GM21786 (cell line): Measurements from ENCODE around the gene POLR3E.

Experiments used
- ATAC-seq: cut with Tn5 transposase; IDR thresholded peaks from one replicate; pipeline ENCODE4 v1.9.1; 2021; ENCODE audit not compliant: unreplicated experiment

Gene POLR3E

DNA sequence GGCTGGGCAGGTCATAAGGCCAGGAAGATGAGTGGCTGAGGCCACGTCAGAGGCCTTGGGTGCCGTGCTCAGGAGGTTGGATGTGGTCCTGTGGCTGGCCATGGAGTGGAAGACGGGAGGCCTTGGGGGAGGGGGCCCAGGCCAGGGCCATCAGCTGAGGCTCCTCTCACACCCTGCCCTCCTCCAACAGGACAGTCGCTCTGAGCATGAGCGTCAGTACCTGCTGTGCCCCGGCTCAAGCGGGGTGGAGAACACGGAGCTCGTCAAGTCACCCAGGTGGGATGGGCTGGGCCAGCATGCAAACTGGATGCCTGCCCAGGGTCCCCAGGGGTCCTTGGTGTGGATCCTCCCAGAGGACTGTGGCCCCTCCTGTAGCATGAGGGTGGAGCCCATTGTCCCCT, 19.2 kb downstream of the POLR3E start:
- no peak for ATAC-seq

DNA sequence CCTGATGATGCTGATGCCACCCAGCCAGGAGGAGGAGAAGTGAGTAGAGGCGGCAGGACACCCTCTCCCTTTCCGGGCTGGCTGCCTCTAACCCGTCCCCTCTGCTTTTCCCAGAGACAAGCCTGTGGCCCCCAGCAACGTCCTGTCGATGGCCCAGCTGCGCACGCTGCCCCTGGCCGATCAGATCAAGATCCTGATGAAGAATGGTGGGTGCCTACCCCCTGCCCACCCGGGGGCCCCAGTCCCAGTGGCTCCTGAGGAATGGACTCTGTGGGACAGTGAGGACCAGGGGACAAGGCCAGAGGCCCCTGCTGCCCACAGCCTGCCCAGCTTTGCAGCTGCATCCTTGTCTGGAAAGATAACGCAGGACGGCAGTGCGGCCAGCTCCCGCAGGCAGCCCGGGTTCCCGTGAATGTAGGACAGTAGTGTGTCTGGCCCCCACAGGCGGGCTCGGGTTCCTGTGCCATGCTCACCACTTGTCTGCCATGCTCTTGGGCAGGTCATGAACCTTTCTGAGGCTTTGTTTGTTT, 19.9 kb downstream of the POLR3E start:
- no peak for ATAC-seq

DNA sequence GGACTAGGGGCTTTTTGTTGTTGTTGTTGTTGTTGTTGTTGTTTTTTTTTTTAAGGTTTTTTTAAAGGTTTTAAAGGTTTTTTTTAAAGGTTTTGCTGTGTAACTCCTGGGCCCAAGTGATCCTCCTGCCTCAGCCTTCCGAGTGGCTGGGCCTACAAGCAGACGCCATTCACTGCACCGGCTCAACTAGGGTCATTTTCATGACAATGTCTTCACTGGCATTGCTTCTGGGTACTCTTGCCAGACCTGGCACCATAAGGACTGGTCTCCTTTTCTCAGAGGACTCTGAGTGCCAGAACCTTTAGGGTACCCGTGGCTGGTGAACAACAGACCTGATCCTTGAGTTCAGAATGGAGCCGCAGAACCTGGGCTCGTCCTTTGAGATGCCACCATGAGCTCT, 20.4 kb downstream of the POLR3E start:
- no peak for ATAC-seq

DNA sequence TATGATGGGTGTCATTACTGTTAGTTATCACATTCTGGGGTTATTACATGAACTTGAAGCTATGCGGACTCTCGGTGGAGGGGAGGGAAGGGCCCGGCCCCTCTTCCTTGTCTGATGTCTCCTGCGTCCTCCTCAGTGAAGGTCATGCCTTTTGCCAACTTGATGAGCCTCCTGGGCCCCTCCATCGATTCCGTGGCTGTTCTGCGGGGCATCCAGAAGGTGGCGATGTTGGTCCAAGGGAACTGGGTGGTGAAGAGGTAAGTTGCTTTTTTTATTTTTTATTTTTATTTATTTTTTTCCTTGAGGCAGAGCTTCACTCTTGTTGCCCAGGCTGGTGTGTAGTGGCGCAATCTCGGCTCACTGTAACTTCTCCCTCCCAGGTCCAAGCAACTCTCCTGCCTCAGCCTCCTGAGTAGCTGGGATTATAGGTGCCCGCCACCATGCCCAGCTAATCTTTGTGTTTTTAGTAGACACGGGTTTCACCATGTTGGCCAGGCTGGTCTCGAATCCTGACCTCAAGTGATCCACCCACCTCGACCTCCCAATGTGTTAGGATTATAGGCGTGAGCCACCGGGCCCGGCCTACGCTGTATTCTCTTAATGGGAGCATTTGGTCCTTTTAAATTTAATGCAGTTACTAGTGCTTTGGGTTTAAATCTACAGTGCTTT, 21.6 kb downstream of the POLR3E start:
- no peak for ATAC-seq

DNA sequence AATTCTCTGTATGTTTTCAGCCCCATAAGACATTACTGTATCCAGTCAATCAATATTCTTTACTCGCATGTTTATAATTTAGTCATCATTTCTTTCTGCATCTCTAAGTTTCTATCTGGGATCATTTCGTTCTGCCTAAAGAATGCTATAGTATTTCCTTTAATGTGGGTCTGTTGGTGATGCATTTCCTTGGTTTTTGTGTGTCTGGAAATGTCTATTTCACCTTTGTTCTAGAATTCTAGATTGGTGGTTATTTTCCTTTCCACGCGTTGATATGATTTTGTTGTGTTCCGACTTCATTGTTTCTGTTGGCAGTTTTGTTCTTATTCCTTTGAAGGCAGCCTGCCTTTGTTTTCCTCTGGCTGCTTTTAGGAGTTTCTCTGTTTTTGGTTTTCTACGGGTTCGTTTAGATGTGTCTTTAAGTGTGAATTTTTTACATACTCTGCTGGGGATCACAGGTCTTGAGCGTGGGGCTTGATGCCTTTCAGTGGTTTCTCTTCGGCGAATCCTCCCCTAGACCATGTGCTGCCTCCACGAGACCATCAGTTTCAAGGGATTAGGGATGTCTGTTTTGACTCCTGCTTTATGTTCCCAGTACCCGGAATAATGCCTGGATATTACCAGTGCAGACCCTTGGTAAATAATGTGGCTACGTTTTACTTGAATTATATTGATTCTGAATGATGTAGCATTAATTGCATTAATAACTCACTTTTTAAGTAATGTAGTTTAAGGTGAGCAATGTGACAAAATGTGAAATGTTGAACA, 23.5 kb downstream of the POLR3E start:
- no peak for ATAC-seq

DNA sequence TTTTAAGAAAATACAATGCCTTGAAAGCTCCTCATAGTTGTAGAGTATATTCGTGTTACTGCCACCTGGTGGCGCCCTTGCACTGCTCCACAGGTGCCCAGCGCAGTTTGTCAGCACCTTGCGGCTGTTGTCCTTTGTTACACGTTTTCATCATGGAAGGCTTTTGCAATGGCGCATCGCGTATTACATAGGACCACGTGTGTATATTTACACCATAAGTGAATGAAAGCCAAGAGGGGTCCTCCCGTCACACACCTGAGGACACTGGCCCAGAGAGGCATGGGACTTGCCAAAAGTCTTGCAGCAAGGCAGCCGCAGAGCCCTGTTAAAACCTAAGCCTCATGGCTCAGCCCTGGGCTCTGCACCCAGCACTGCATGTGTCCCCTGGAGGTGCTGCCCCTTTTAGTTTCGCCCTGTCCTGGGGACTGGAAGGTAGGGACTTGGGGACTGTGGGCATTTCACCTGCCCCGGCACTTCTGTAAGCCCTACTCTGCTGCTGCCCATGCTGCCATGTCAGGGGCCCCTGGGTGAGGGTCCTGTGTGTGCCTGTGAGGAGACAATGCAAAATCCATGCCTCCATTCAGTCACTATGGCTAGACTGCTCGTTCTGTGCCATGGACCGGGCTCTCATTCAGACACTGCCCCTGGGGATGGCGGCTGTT, 24.3 kb downstream of the POLR3E start:
- no peak for ATAC-seq

DNA sequence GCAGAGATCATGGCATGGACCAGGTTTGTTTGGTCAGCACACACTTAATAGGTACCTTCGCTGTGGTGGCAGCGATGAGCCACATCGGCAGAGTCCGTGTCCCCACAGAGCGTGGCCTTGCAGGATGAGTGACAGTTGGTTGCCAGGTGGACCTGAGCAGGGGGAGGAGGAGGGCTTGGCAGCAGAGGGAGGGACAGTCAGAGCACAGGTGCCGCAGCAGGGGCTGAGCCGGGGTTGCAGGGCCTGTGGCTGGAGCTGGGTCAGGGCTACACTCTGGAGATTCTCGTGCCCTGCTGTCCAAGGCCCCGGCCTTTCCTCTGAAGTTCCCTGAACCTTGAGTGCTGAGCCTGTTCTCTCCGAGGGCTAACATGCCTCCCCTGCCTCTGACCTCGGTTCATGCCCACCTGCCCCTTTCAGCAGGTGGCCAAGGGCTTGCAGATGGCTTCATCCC, 24.8 kb downstream of the POLR3E start:
- no peak for ATAC-seq

DNA sequence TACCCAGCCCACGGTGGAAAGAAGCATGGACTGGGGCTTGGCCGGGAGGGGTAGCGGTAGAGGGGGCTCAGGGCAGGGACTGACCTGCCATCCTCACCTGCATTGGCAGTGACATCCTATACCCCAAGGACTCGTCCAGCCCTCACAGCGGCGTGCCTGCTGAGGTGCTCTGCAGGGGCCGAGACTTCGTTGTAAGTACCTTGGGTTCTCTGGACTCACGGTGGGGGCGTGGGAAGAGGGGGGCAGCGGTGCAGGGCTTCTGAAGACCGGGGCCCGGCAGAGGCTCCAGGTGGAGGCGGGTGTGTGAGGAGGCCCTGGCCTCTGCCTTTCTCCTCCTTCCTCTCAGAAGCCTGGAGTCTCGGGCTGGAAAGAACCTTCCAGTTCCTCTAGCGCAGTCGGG, 25.5 kb downstream of the POLR3E start:
- ATAC-seq: no peak

DNA sequence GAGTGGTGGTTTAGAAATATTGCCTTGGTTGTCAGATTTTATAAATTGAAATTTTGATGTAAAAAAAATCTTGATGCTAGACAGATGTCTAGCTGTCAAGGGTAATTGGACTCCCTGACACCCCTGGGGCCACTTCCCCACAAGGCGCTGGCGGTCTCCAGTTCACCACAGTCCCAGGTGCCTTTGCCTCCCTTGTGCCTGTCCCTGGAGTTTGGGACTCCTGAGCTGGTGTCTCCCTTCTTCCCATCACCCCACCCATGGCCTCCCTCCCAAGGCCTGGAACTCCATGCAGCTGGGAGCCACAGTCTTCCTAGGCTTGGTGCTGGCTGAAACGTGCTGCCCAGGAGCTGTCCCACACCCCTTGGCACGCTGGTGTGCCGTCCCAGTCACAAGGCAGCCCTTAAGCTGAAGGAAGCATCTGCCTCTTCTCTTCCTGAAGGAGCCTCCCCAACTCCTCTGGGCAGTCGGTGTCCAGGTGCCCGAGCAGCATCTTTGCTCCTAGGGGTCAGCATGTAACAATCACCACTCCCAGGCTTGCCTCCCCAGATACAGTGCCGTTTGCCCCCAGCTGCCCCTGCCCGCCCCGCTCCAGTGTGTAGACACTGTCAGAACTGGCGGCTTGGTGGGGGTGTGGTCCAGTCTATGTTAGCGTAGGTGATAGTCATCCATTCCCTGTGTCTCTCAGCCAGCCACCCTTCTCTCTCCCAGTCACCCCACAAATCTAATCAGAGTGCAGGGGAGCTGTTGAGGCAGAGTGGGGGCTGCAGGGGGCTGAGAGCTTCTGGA, 26.2 kb downstream of the POLR3E start:
- no peak for ATAC-seq

DNA sequence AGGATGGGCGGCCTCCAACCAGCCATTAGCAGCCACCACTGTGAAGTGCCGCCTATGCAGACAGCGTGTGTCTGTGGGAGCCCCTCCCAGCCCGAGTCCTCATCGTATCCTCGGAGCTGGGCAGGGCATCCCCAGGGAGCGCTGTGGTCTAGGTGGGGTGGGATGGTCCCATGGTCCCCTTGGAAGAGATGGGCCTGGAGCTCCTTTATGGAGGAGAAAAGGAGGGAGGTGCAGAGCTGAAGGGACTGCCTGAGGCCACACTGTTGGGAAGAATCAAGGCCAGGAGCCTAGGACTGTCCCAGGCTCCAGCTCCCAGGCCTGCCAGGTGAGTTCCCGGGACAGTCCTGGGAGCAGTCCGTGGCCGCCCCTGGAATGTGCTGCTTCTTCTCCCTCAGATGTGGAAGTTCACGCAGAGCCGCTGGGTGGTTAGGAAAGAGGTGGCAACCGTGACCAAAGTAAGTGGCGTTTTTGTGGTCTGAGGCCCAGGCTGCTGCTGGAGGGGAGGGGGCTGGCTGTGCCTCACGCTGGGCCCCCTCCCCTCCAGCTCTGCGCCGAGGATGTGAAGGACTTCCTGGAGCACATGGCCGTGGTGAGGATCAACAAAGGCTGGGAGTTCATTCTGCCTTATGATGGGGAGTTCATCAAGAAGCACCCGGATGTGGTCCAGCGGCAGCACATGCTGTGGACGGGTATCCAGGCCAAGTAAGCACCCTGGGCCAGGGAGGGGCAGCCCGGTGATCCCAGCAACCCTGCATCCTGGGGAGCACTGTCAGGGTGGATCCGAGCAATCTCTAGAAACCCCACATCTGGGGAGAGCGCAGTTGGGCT, 27.0 kb downstream of the POLR3E start:
- no peak for ATAC-seq

DNA sequence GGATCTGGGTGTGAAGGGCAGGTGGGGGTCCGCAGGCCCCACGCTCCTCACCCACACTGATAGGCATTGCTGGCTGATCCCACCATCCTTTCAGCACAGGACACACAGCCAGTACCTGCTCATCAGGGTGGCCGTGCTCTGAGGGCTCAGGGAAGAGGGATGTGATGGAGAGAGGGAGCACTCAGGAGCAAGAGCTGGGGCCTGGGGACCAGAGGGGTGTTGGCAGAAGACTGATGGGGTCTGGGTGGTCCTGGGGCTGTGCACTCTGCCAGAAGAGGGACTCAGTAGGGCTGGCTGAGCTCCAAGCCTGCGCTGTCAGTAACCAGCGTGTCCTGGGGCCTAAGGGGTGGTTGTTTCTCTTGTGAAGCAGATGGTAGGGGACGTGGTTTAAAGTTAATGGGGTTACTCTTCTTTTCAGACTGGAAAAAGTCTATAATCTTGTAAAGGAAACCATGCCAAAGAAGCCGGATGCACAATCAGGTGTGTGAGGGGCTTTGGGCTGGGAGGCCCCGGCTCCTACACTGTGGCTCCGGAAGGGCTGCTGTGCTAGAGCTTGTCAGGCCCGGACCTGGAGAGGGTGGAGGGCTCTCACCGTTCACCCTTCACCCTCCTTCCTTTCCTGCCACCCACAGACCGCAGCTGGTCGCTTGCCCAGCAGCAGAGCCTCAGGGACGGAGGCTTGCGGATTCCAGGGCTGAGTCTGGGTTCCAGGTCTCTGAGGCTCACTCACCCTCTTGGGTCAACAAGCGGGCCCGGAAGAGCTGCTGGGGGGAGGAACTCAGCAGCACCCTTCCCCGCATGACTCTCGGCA, 27.8 kb downstream of the POLR3E start:
- ATAC-seq: no peak

DNA sequence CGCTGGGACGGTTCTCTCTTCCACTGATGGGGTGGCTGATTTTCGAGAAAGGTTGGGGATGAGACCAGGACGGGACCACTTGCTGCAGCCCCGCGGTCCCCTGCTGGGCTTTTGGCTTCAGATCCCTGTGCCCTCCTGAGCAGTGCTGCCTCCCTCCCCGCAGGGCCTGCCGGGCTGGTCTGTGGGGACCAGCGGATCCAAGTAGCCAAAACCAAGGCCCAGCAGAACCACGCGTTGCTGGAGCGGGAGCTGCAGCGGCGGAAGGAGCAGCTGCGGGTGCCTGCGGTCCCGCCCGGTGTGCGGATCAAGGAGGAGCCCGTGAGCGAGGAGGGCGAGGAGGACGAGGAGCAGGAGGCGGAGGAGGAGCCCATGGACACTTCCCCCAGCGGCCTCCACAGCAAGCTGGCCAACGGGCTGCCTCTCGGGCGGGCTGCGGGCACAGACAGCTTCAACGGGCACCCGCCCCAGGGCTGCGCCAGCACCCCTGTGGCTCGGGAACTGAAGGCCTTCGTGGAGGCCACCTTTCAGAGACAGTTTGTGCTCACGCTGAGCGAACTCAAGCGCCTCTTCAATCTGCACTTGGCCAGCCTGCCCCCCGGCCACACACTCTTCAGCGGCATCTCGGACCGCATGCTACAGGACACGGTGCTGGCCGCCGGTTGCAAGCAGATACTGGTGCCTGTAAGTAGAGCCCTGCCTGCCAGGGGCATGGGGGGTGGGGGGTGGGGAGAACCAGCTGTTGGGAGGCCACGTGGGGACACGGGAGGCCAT, 28.6 kb downstream of the POLR3E start:
- no peak for ATAC-seq

DNA sequence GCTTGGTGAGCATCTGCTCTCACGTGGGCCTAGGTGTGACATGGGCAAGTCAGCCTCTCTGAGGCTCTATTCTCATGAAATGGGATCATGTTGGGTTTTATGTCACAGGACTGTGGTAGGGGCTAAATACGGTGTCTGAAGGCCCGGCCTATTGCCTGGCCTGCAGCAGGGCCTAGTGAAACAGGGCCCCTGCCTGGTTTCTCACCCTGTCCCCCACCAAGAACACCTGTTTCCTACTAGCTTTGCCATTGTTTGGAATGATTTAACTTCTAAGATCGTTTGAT, 29.1 kb downstream of the POLR3E start:
- no peak for ATAC-seq

DNA sequence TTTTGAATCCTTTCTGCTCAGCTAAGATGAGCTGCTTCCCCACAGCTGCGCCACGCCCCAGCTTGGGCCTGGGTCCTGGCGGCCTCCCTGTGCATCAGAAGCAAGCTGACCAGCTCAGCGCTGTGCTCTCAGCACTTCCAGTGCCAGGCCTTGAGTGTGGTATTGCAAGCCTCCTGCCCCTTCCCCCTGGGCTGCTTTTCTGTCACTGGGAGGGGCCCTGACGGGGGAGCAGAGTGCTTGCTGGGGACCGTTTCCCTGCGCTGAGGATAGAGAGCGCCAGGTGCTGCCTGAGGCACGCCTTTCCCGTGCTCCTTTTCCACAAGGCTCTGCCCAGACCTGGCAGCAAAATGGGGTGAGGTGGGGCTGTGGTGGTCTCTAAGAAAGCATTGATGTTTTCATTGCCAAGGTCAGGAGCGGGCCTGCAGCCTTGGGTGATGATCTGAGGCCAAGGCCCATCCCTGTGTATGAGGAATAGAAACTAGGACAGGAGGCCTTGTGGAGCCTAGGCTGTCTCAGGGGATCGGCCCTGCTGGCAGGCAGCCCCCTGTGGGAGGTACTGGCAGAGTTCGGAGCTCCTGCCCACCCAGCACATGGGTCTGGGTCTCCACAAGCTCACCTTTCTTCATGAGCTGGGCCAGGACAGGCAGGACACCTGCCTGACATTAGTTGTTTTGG, 29.7 kb downstream of the POLR3E start:
- ATAC-seq: no peak

DNA sequence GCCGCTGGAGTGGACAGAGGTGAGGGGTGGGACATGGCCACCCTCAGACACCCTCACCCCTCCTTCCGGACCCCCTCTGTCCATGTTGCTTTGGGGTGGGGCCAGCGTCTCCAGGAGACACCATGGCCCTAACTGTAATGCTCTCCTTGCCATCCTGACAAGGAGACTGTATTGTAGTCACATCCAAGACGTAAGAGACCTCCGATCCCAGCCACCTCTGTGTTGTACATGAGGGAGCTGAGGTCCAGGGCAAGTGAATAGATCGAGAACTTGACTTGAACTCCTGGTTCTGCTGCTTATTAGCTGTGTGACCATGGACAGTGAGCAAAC, 30.2 kb downstream of the POLR3E start:
- ATAC-seq: no peak

DNA sequence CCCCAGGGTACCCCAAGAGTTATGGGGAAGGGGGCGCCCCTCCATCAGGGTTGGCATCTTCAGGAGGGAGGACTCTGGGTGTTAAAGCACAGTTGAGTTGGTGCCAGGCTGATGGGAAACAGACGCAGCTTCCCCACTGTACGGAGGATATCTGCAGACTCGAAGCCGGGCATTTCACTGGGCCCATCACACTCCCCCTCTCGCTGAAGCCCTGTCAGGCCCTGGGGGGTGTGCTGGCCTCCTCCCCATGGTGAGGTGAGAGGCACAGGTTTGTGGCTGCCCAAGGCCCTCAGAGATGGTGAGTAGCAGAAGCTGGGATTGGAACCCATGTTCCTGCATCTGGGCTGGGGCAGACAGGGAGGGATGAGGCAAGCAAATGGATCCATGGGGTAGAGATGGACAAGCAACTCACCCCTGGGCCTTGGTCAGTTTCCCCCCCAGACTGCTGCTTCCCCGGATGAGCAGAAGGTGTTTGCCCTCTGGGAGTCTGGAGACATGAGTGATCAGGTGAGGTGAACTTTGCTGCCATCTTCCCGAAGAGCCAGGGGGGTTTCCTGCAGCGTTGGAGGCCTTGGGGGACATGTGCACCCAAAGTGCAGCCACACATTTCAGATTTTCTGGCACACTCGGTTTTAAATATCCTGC, 31.0 kb downstream of the POLR3E start:
- no peak for ATAC-seq

DNA sequence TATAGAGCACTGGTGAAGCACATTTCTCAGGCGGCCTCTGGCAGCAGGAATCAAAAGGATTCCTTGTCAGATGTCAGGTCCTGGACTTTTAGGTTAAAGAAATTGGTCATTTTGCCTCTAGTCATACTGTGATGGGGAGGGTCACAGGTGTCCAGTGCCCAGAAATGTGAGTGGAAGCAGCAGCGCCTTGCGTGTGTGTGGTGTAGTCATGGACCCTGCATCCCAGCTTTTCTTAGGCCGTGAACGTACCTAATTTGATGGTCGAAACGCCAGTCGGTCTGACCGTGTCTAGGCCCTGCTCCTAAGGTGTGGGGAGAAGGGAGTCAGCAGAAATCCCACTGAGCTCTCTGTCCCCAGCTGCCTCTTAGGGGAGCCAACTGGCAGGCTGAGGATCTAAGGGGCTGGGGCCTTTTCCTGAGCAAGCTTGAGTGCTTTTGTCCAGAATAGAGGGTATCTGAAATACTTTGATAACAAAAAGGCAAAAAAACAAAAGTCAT, 32.0 kb downstream of the POLR3E start:
- no peak for ATAC-seq

DNA sequence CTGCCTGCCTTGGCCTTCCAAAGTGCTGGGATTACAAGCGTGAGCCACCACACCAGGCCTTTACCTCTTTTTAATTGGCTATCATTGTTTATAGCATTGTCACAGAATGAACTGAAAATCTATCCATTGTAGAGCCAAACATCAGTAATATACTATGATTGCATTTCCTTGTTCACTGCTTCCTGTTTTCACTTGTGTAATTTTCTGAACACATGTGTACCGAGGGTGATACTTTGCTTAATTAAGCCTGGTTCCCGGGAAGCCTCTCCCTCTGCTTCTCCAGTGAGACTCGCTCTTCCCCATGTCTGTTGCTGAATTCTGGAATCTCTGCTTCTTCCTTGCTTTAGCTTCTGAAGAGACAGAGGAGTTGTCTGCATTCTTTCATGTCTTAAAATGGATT, 33.1 kb downstream of the POLR3E start:
- ATAC-seq: no peak
